ENCODE measurements around the gene IZUMO4.

DNA sequence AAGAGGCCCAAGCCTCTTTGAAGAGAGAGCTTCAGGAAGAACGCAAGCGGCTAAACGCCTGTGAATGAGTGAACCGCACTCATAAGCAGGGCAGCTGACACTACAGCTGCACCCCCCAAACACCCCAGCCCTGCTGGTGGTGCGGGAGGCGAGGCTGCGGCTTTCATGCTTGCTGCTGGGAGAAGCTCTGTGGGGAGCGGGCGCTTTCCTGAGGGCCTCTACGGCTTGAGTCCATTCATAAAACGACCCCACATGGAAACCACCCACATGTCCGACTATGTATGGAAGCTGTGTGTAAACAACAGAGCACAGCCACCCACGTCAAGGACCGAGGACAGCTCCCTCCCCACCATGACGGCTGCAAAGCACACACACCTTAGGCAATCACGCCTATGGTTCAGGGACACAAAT lies 49.1 kb downstream of the IZUMO4 start:
- TF ChIP-seq EP300 (IDR thresholded peaks at IDR 0.05; ENCODE audit: borderline replicate concordance in 1 of 2, control insufficient read depth in 1 of 2, low read depth in 2 of 2, low read length in 2 of 2) (no peak), ZNF274 (IDR thresholded peaks at IDR 0.05; ENCODE audit: insufficient read depth, insufficient read length) (no peak), HDAC6 (IDR thresholded peaks at IDR 0.05; ENCODE audit: unreplicated experiment) (no peak), CHD2 (IDR thresholded peaks at IDR 0.05; ENCODE audit: borderline replicate concordance, low read depth, low read length) (no peak), POLR2AphosphoS5 (IDR thresholded peaks at IDR 0.05; ENCODE audit: low read length) (no peak), CREM (IDR thresholded peaks at IDR 0.05; ENCODE audit: low read depth) (no peak), SIN3A (IDR thresholded peaks at IDR 0.05; ENCODE audit: low read depth, low read length) (no peak), SMC3 (IDR thresholded peaks at IDR 0.05; ENCODE audit: borderline replicate concordance, low read length) (no peak)
- TF ChIP-seq, protein P1, sequence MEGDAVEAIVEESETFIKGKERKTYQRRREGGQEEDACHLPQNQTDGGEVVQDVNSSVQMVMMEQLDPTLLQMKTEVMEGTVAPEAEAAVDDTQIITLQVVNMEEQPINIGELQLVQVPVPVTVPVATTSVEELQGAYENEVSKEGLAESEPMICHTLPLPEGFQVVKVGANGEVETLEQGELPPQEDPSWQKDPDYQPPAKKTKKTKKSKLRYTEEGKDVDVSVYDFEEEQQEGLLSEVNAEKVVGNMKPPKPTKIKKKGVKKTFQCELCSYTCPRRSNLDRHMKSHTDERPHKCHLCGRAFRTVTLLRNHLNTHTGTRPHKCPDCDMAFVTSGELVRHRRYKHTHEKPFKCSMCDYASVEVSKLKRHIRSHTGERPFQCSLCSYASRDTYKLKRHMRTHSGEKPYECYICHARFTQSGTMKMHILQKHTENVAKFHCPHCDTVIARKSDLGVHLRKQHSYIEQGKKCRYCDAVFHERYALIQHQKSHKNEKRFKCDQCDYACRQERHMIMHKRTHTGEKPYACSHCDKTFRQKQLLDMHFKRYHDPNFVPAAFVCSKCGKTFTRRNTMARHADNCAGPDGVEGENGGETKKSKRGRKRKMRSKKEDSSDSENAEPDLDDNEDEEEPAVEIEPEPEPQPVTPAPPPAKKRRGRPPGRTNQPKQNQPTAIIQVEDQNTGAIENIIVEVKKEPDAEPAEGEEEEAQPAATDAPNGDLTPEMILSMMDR (IDR thresholded peaks at IDR 0.05 in 2 of 3, conservative IDR thresholded peaks at IDR 0.05 in 1 of 3; ENCODE audit: control insufficient read depth in 2 of 3, extremely low read depth in 1 of 3, insufficient read depth in 1 of 3, low read depth in 3 of 3, low read length in 3 of 3), result no peak

Data from GM12878 (cell line).